Neutrophil (primary cell): Measurements from ENCODE around the gene GALK1.

Experiments
- H3K27ac ChIP-seq: fragments of 200-600 bp; sonication (generic); 2 replicates; pipeline ENCODE4 v1.5.1; 2016; ENCODE audit warnings: mild to moderate bottlenecking, moderate library complexity
- H3K27me3 ChIP-seq: fragments of 200-600 bp; sonication (generic); 2 replicates; pipeline ENCODE4 v1.6.0; 2016; ENCODE audit warnings: mild to moderate bottlenecking
- H3K36me3 ChIP-seq: fragments of 200-600 bp; sonication (generic); 2 replicates; pipeline ENCODE4 v1.5.1; 2017
- H3K4me1 ChIP-seq, 2 experiments: fragments of 200-600 bp in 1 of 2; sonication (generic) in 1 of 2; 1 replicate in 1 of 2; 2 replicates in 1 of 2; pipeline versions ENCODE4 v1.5.1 to v1.6.1; 2013 to 2016; ENCODE audit warnings: low read depth in 1 of 2, low read length in 1 of 2, mild to moderate bottlenecking in 1 of 2, moderate library complexity in 1 of 2; ENCODE audit not compliant: control insufficient read depth in 1 of 2, insufficient read depth in 1 of 2
- H3K4me3 ChIP-seq, 2 experiments: fragments of 200-600 bp in 1 of 2; sonication (generic) in 1 of 2; 1 replicate in 1 of 2; 2 replicates in 1 of 2; pipeline ENCODE4 v1.5.1; 2013 to 2016; ENCODE audit warnings: low read depth in 1 of 2, low read length in 1 of 2, mild to moderate bottlenecking in 1 of 2, moderate library complexity in 1 of 2
- H3K9me3 ChIP-seq: fragments of 200-600 bp; sonication (generic); 2 replicates; pipeline ENCODE4 v1.5.1; 2016
- CTCF ChIP-seq: fragments of 200-600 bp; sonication (generic); IDR thresholded peaks from 2 replicates; pipeline ENCODE4 v1.5.1; 2016; ENCODE audit warnings: antibody characterized with exemption

GALK1 gene

GRCh38 chr17:75731086-75731715 is 33.8 kb downstream of the GALK1 start:
- H3K36me3 ChIP-seq: no peaks in the 10 kb centered on the region
- no peak for TF ChIP-seq CTCF
- H3K27me3 ChIP-seq: no peaks in the 10 kb centered on the region
- H3K9me3 ChIP-seq: no peaks in the 10 kb centered on the region
- H3K4me1 ChIP-seq: peaks cover 0 to 9% of the 10 kb centered on the region in 2 experiments
- no peak overlapping the region for H3K4me3 ChIP-seq
- no peak overlapping the region for H3K27ac ChIP-seq

- H3K27me3 ChIP-seq: no peaks in the 10 kb centered on the region
- H3K4me3 ChIP-seq: no peak overlapping the region
- peaks cover 0 to 6% of the 10 kb centered on the region in 2 experiments for H3K4me1 ChIP-seq
- H3K36me3 ChIP-seq: no peaks in the 10 kb centered on the region
- no peak for TF ChIP-seq CTCF
- no peaks in the 10 kb centered on the region for H3K9me3 ChIP-seq
- no peak overlapping the region for H3K27ac ChIP-seq
These were observed 34.9 kb downstream of the GALK1 start for GRCh38 chr17:75730065-75730464.

GRCh38 chr17:75729351-75729750 is 35.6 kb downstream of the GALK1 start:
- H3K36me3 ChIP-seq: no peaks in the 10 kb centered on the region

GRCh38 chr17:75727391-75727790 is 37.6 kb downstream of the GALK1 start:
- H3K27me3 ChIP-seq: peaks cover 9% of the 10 kb centered on the region
- H3K36me3 ChIP-seq: no peaks in the 10 kb centered on the region
- TF ChIP-seq CTCF: no peak
- no peak overlapping the region for H3K4me3 ChIP-seq
- no peak overlapping the region for H3K27ac ChIP-seq
- H3K4me1 ChIP-seq: no peaks in the 10 kb centered on the region
- H3K9me3 ChIP-seq: no peaks in the 10 kb centered on the region

More at GRCh38 chr17:75729351-75729750, 35.6 kb downstream of the GALK1 start:
- no peak for TF ChIP-seq CTCF
- Histone ChIP-seq H3K9me3 (no peaks in the 10 kb centered on the region), H3K4me1 (peaks cover 0 to under 1% of the 10 kb centered on the region in 2 experiments), H3K27ac (no peak overlapping the region), H3K4me3 (no peak overlapping the region), H3K27me3 (no peaks in the 10 kb centered on the region)

- H3K9me3 ChIP-seq: no peaks in the 10 kb centered on the region
- H3K4me3 ChIP-seq: no peak overlapping the region
- no peak for TF ChIP-seq CTCF
- H3K4me1 ChIP-seq: peaks cover 7 to 12% of the 10 kb centered on the region in 2 experiments
- peaks cover 28% of the 10 kb centered on the region for H3K27me3 ChIP-seq
- H3K36me3 ChIP-seq: no peaks in the 10 kb centered on the region
- no peak overlapping the region for H3K27ac ChIP-seq
These were observed 39.5 kb downstream of the GALK1 start for GRCh38 chr17:75725504-75725903.
